GM12878 (cell line): ENCODE data around the gene YY2. TPM values are rescaled to one million over a fixed set of nuclear protein-coding genes. Genes with fewer than 3 reads are reported as not detected.

ENCODE experiments used
- ATAC-seq: fragments of 200-7000 bp; cut with Tn5 transposase; 3 replicates; pipeline ENCODE4 v1.9.1; 2020; ENCODE audit warnings: mild to moderate bottlenecking, moderate library complexity
- BruUV-seq: library from RNA; stranded (reverse); fragments of 400-500 nt; replicated peaks from 2 replicates; lab custom pipeline; 2021; lab: Mats Ljungman, UMichigan
- CTCF ChIA-PET: fragments of 300-600 bp; sonication (Branson Sonifier 250); formaldehyde crosslinking; extraction: SDS; loops from one replicate; lab custom pipeline; 2021; ENCODE audit warnings: inconsistent platforms; lab: Yijun Ruan, JAX
- POLR2A ChIA-PET: fragments of 350-600 bp; formaldehyde crosslinking; extraction: SDS; loops from one replicate; lab custom pipeline; 2021; ENCODE audit warnings: inconsistent platforms; lab: Charles Lee
- RAD21 ChIA-PET: fragments of 300-600 bp; sonication (Branson Sonifier 250); formaldehyde crosslinking; loops from one replicate; lab custom pipeline; 2023; ENCODE audit warnings: antibody characterized with exemption; ENCODE audit not compliant: unreplicated experiment; lab: Charles Lee
- SMC1A ChIA-PET: fragments of 300-600 bp; sonication (Branson Sonifier 250); formaldehyde crosslinking; loops from one replicate; lab custom pipeline; 2023; ENCODE audit not compliant: unreplicated experiment, uncharacterized antibody; lab: Charles Lee
- DNase-seq: peaks from one replicate; pipeline ENCODE4 v3.0.0-alpha.2; 2011; ENCODE audit warnings: low read depth, low spot score
- FAIRE-seq: peaks from 3 replicates; lab custom pipeline; 2011; peaks lifted over from hg19 to GRCh38; lab: Jason Lieb, UNC
- H2AFZ ChIP-seq: 2 replicates; pipeline ENCODE4 v1.6.0; 2011; ENCODE audit warnings: low read depth, low read length, control low read depth; ENCODE audit not compliant: control insufficient read depth
- H3K27ac ChIP-seq: 2 replicates; pipeline ENCODE4 v1.5.1; 2011; ENCODE audit warnings: control low read depth; ENCODE audit not compliant: control insufficient read depth, insufficient read depth
- H3K27me3 ChIP-seq, 2 experiments: replicated peaks in 1 of 2; 2 replicates each; pipeline versions ENCODE4 v1.6.0 to v1.6.1; 2011; ENCODE audit warnings: low read length in 1 of 2; ENCODE audit not compliant: control insufficient read depth in 2 of 2, insufficient read depth in 2 of 2
- H3K36me3 ChIP-seq, 2 experiments: 2 replicates each; pipeline ENCODE4 v1.5.1; 2011; ENCODE audit warnings: low read length in 1 of 2; ENCODE audit not compliant: control insufficient read depth in 2 of 2, insufficient read depth in 2 of 2
- H3K4me1 ChIP-seq: 2 replicates; pipeline ENCODE4 v1.6.1; 2011; ENCODE audit warnings: mild to moderate bottlenecking, low read length, moderate library complexity, mixed read lengths; ENCODE audit not compliant: control insufficient read depth, insufficient read depth
- H3K4me2 ChIP-seq: 2 replicates; pipeline ENCODE4 v1.6.0; 2011; ENCODE audit warnings: control low read depth; ENCODE audit not compliant: control insufficient read depth, insufficient read depth
- H3K4me3 ChIP-seq: fragments of 200-600 bp; sonication (generic); 2 replicates; pipeline ENCODE4 v1.5.1; 2016
- H3K79me2 ChIP-seq: 2 replicates; pipeline ENCODE4 v1.6.0; 2011; ENCODE audit warnings: low read length; ENCODE audit not compliant: control insufficient read depth, insufficient read depth
- H3K9ac ChIP-seq: 2 replicates; pipeline ENCODE4 v1.8.0; 2011; ENCODE audit warnings: low read length, control low read depth, mixed read lengths; ENCODE audit not compliant: control insufficient read depth, insufficient read depth
- H3K9me3 ChIP-seq: replicated peaks from 3 replicates; pipeline ENCODE4 v1.5.1; 2011; ENCODE audit warnings: mild to moderate bottlenecking, low read length; ENCODE audit not compliant: control insufficient read depth, insufficient read depth
- H4K20me1 ChIP-seq: 2 replicates; pipeline ENCODE4 v1.6.0; 2011; ENCODE audit not compliant: control insufficient read depth, insufficient read depth
- CUX1 ChIP-seq: IDR thresholded peaks from 2 replicates; pipeline ENCODE4 v1.6.1; 2012; ENCODE audit warnings: improper control_type of control experiment, low read depth, low read length; ENCODE audit not compliant: insufficient replicate concordance
- FOS ChIP-seq: IDR thresholded peaks from 3 replicates; pipeline ENCODE4 v1.6.1; 2011; ENCODE audit warnings: borderline replicate concordance; ENCODE audit not compliant: insufficient read length; ENCODE audit errors: extremely low read depth
- JUNB ChIP-seq: IDR thresholded peaks from 2 replicates; pipeline ENCODE4 v1.6.1; 2016; ENCODE audit warnings: antibody characterized with exemption, mild to moderate bottlenecking
- MAX ChIP-seq: IDR thresholded peaks from 2 replicates; pipeline ENCODE4 v1.6.1; 2012; ENCODE audit warnings: low read depth, low read length, improper control_type of control experiment
- NFYB ChIP-seq: IDR thresholded peaks from 2 replicates; pipeline ENCODE4 v1.6.1; 2011; ENCODE audit warnings: low read depth, mild to moderate bottlenecking, low read length, improper control_type of control experiment, moderate library complexity; ENCODE audit not compliant: insufficient read depth
- NRF1 ChIP-seq: conservative IDR thresholded peaks from 2 replicates; pipeline ENCODE4 v1.6.1; 2011; ENCODE audit warnings: mild to moderate bottlenecking, low read depth, low read length, improper control_type of control experiment
- RUNX3 ChIP-seq: IDR thresholded peaks from 2 replicates; pipeline ENCODE4 v1.6.1; 2012; ENCODE audit warnings: low read length, inconsistent platforms
- SREBF1 ChIP-seq: IDR thresholded peaks from 2 replicates; pipeline ENCODE4 v1.6.1; 2012; ENCODE audit warnings: mild to moderate bottlenecking, low read length
- STAT3 ChIP-seq: IDR thresholded peaks from 2 replicates; pipeline ENCODE4 v1.6.1; 2011; ENCODE audit warnings: low read depth, low read length, improper control_type of control experiment
- TAF1 ChIP-seq: IDR thresholded peaks from 2 replicates; pipeline ENCODE4 v1.6.1; 2011; ENCODE audit warnings: mild to moderate bottlenecking, low read depth, low read length, borderline replicate concordance
- YY1 ChIP-seq: IDR thresholded peaks from 2 replicates; pipeline ENCODE4 v1.6.1; 2011; ENCODE audit warnings: low read depth, mild to moderate bottlenecking, low read length
- ZBTB40 ChIP-seq: fragments of 450-650 bp; IDR thresholded peaks from 2 replicates; pipeline ENCODE4 v1.6.1; 2016; ENCODE audit warnings: mild to moderate bottlenecking, moderate library complexity, borderline replicate concordance
- ZNF24 ChIP-seq: fragments of 450-650 bp; IDR thresholded peaks from 2 replicates; pipeline ENCODE4 v1.6.1; 2017; ENCODE audit warnings: antibody characterized with exemption, mild to moderate bottlenecking
- WGBS: methylation state at CpG from one replicate; pipeline ENCODE4 v1.1.6; 2016; ENCODE audit warnings: low lambda C conversion rate; ENCODE audit not compliant: insufficient replicate concordance, insufficient coverage; ENCODE audit errors: missing lambda C conversion rate; 5-methylcytosine and 5-hydroxymethylcytosine counted together
- in situ Hi-C: fragments of 300-500 bp; cut with MboI; formaldehyde crosslinking; loops from 9 replicates; pipeline ENCODE4 v1.14.3; 2018; ENCODE audit warnings: mixed read lengths
- intact Hi-C: fragments of 100-400 bp; cut with micrococcal nuclease; formaldehyde crosslinking; loops from one replicate; pipeline ENCODE4 v1.14.2; 2022; ENCODE audit not compliant: unreplicated experiment
- polyA plus RNA-seq, 11 experiments: library from polyadenylated mRNA; depleted of rRNA in 4 of 11; unstranded in 6 of 11; stranded (reverse) in 5 of 11; fragments of >200 nt; fragmentation: Nextera tagmentation in 4 of 11; fragmentation: Illumina TruSeq in 1 of 11; extraction: Ambion mirVana in 4 of 11; extraction: Trizol in 1 of 11; gene quantifications; 1 replicate in 1 of 11; 2 replicates in 10 of 11; pipeline versions ENCODE4 v1.2.1 to v1.2.3, GENCODE V29; 2011 to 2016; ENCODE audit warnings: inconsistent platforms in 2 of 11, missing spikeins in 2 of 11, low read depth in 1 of 11
- total RNA-seq, 4 experiments: library from RNA; depleted of rRNA in 3 of 4; stranded (reverse); fragments of >200 nt in 3 of 4; fragmentation: Illumina TruSeq in 1 of 4; extraction: Trizol in 1 of 4; gene quantifications; 2 replicates each; pipeline versions ENCODE4 v1.2.1 to v1.2.3, GENCODE V29; 2013 to 2021

The YY2 gene
- total and polyA plus RNA-seq, 10 of the 15 experiments (the other 5 are each of a cell fraction or from before 2014, with no cell fraction given) = 0.31 to 1.2 (median 0.74) TPM

GRCh38 chrX:21839334-21840192, 16.2 kb upstream of the YY2 start, which contains the start of gene MBTPS2 (continued):
- TF ChIP-seq MAX (no peak), TAF1 (peak; percentile 98), FOS (no peak), ZBTB40 (peak; percentile 98)

- WGBS = 15% methylated on average over 6 of the region's 6 CpGs
- BruUV-seq = TSS peak; percentile 88
- intact Hi-C loops = no loop called here
- Histone ChIP-seq H3K4me2 (peak overlapping the region; percentile 62; the same call in 1 of the 2 replicates), H3K4me1 (no peaks in the 10 kb centered on the region), H3K9ac (peak overlapping the region; percentile 69), H2AFZ (no peak overlapping the region), H3K79me2 (peaks cover 12% of the 10 kb centered on the region), H3K27me3 (no peaks in the 10 kb centered on the region), H3K9me3 (no peaks in the 10 kb centered on the region), H3K4me3 (peak overlapping the region; percentile 57), H3K36me3 (no peaks in the 10 kb centered on the region; a peak in 1 of 4 replicates)
- ATAC-seq = peak; percentile 18
- ChIA-PET RAD21 (no interaction called here), POLR2A (no interaction called here), CTCF (no interaction called here)
- in situ Hi-C loops = no loop called here
- TF ChIP-seq STAT3 = no peak
- no peak for TF ChIP-seq NFYB
- no peak for TF ChIP-seq CUX1
- TF ChIP-seq YY1 = no peak
- no peak for TF ChIP-seq ZNF24
- TF ChIP-seq SREBF1 = no peak
- TF ChIP-seq RUNX3 = peak; percentile 87
- TF ChIP-seq JUNB = peak; percentile 14; the same call in 1 of the 2 replicates
- TF ChIP-seq NRF1 = no peak
- TF ChIP-seq, all 136 proteins: peak for 2
- no peak for DNase-seq
- H4K20me1 ChIP-seq = no peaks in the 10 kb centered on the region
- H3K27ac ChIP-seq = peak overlapping the region; percentile 65; the same call in 1 of the 2 replicates
- SMC1A ChIA-PET = no interaction called here
- no peak for FAIRE-seq
Observed at GRCh38 chrX:21840193-21840545, 15.6 kb upstream of the YY2 start.
